T1000 (cell line): ENCODE data around the gene DOCK1.

Experiments used
- DNase-seq: peaks from one replicate; lab custom pipeline; 2025; ENCODE audit warnings: mixed read lengths; lab: John Stamatoyannopoulos, UW

The DOCK1 gene

DNA sequence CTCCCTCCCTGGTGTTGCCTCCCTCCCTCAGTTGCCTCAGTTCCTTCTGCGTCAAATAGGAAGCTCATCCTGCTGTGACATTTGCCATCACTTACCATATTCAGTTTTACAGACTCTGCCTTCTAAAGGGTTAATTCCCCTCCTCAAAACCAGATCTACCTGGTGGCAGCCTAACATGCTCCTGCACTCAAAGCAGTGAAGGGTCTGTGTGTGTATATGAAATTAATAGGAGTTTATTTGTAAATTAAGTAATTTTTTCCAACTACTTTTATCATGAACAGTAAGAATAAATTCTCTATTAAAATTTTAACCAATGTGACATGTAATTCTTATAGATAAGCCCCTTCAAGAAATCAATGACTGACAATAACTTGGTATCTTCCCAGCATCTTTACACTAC lies 449.8 kb downstream of the DOCK1 start:
- DNase-seq, result no peak

DNA sequence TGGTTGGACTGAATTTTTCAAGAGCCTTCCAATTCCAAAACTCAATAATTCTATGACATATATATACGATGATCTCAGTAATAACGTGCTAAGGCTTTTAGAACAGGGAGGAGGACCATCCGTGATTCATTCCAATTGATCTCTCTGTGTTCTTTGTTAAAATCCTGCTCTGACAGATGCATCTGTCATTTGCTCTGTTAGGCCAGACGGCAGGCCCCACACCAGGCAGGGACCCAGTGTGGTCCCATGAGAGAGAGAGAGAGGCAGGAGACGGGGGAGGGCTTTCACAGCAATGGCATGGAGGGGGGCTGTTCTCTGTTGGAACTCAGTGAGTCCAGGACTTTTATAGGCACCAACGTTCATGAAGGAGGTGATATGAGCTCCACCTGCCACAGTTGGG lies 451.1 kb downstream of the DOCK1 start:
- DNase-seq, result no peak

GRCh38 chr10:127357265-127357664 lies 452.0 kb downstream of the DOCK1 start:
- no peak for DNase-seq

- no peak for DNase-seq
These were observed 453.1 kb downstream of the DOCK1 start for GRCh38 chr10:127358337-127358736.

DNA sequence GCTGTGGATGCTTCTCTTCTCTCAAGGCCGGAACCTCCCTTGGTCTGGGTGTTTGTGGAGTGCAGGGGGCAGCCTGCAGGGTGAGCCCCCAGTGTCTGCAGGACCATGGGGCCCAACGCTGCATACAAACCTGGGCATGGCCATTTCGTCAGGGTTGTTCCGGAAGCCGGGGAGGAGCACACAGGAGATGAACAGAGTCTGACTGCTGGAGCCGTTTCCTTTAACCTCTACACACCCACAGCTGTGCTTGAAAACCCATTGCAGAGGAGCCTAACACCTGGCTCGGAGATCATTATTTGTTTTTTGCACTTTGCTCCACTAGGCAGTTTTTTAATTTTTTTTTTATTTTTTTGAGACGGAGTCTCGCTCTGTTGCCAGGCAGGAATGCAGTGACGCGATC lies 458.8 kb downstream of the DOCK1 start:
- no peak for DNase-seq

- no peak for DNase-seq
These were observed 462.9 kb downstream of the DOCK1 start for GRCh38 chr10:127368101-127368500.

GRCh38 chr10:127368929-127369328 lies 463.7 kb downstream of the DOCK1 start:
- DNase-seq, result no peak

- DNase-seq, result no peak
These were observed 465.4 kb downstream of the DOCK1 start for GRCh38 chr10:127370601-127371000.

DNA sequence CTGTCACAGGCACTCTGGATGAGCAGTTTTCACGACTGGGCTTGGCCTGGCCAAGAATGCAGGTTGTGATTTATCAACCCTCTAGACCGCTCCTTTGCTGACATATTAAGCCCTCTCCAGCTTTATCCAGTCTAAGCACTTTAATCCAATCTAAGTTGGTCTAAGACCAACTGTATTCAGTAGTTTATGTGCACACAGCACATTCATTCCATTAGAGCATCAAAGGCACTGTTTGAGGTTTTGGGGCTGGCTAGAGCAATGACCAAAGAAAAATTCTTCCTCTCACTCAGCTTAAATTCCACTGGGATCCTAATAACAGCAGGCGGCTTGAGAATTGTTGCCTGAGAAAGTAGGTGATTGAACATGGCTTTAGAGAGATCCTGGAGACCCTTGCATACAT lies 467.1 kb downstream of the DOCK1 start:
- no peak for DNase-seq

DNA sequence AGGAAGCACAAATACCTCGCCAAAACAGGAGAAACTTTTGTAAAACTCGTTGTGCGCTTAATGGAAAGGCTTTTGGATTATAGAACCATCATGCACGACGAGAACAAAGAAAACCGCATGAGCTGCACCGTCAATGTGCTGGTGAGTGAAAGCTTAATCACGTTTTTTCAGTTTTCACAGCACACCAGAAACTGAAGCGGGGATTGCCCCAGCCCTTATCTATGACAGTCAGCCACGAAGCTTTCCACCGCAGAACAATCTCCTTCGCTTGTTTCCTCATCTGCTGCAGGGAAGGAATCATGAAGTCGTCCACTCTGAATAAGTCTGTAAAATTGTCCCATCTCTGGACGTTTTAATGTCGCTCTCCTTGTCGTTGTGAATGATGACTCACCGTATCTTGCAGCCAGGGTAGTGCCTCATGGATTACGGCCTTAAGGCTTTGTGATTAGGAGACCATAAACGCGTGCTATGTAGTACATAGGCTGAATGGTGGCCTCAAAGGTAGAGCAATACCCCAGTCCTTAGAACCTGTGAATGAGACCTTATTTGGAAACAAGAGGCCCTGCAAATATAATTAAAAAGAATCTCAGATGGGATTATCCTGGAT lies 468.9 kb downstream of the DOCK1 start:
- DNase-seq, result no peak

- no peak for DNase-seq
These were observed 469.7 kb downstream of the DOCK1 start for GRCh38 chr10:127374901-127375300.

GRCh38 chr10:127375461-127375860 lies 470.2 kb downstream of the DOCK1 start:
- DNase-seq, result no peak

DNA sequence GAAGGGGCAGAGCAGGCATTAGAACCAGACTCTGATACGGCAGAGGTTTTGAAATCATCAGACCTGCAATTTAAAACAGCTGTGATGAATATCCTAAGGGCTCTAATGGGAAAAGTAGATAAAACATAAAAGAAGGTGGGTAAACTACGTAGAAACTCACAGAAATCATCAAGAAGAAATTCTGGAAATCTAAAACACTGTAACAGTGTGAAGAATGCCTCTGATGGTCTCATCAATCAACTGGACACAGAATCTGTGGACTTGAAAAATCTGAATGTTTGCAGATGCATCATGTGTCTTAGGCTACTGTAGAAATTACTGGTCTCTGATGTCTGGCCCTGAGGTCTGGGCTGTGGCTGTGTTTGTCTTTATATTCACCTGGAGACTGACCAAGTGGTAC lies 470.8 kb downstream of the DOCK1 start:
- no peak for DNase-seq

- no peak for DNase-seq
These were observed 473.4 kb downstream of the DOCK1 start for GRCh38 chr10:127378628-127379027.

DNA sequence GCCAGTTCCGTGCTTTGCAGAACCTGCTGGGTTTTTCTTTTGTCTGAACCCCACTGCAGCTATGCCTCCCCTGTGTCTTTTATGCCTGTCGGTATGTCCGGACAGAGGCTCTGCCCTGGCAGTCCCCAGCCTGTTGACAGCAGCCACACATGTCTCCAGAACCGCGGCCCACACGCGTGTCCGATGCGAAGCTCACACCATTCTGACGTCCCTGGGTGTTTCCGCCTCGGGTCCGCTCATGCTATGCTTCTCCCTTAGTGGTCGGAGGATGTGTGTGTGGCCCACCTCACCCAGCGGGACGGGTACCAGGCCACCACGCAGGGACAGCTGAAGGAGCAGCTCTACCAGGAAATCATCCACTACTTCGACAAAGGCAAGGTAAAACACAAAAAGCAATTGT lies 479.3 kb downstream of the DOCK1 start:
- DNase-seq, result no peak

GRCh38 chr10:127385066-127385465 lies 479.8 kb downstream of the DOCK1 start:
- no peak for DNase-seq

DNA sequence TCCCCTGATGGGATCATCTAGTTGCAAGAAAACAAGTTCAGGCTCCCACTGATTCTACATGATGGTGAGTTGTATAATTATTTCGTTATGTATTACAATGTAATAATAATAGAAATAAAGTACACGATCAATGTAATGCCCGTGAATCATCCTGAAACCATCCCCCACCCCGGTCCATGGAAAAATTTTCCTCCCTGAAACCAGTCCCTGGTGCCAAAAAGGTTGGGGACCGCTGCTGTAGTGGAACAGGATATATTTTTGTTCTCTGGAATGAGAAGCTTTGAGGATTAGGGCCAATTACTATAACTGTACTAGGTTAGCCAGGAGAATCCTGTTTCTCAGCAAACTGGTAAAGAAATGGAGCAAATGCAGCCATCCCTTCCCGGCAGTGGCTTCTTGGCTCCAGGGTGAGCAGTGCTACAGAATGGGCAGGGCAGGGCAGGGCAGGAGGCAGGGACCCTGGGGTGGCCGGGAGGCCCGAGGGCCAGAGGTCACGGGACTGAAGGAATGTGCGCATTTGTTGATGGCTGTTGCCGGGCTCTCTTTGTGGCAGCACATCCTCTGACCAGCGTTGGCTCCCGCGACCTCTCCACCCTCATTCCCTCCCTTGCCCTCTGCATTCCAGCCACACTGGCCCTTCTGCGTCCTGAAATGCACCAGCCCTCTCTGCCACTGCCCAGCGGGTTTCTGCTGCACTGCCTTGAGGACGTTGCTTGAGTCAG lies 481.5 kb downstream of the DOCK1 start:
- no peak for DNase-seq

- DNase-seq, result no peak
These were observed 486.6 kb downstream of the DOCK1 start for GRCh38 chr10:127391875-127392274.

GRCh38 chr10:127392351-127393235 lies 487.4 kb downstream of the DOCK1 start:
- no peak for DNase-seq

- no peak for DNase-seq
These were observed 493.1 kb downstream of the DOCK1 start for GRCh38 chr10:127398140-127398970.

DNA sequence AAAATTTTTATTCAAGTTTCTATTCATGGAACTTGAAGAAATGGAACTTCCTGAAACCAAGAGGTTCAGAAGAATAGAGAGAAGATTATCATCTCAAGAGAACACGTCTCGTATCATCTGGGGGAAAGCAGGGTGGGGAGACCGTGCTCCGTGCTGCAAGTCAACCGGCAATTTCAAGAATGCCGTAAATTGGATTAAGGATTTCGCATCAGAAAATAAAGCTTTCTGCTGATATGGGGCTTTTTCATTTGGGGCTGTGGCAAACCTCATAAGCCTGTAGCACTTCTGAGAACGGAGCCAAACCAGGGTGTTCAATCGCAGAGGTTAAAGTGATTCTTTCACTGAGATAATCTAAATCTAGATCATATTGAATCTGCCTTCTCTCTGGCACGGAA lies 493.7 kb downstream of the DOCK1 start:
- DNase-seq, result no peak

DNA sequence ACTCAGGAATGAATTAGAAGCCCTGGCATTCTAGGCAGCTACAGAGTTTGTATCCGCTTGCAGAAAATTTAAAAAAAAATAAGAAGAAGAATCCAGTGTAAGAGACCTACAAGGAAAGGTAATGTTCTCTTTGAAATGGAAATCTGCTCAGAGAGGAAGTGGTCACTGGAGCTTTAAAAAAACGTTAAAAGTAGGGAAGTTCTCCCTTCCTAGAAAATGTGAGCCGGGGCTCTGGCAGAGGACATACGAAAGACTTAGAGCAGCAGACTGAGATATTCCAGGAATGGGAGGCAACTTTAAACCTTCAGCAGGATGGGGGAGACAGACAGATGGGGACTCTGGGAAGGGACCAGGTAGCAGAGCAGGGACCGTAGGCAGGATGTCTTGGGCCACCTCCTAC lies 494.4 kb downstream of the DOCK1 start:
- DNase-seq, result no peak
